ENCODE data around the gene LZTS2.
A peak's percentile ranks its signal among the peaks of the same experiment; 100 is the strongest.

DNA sequence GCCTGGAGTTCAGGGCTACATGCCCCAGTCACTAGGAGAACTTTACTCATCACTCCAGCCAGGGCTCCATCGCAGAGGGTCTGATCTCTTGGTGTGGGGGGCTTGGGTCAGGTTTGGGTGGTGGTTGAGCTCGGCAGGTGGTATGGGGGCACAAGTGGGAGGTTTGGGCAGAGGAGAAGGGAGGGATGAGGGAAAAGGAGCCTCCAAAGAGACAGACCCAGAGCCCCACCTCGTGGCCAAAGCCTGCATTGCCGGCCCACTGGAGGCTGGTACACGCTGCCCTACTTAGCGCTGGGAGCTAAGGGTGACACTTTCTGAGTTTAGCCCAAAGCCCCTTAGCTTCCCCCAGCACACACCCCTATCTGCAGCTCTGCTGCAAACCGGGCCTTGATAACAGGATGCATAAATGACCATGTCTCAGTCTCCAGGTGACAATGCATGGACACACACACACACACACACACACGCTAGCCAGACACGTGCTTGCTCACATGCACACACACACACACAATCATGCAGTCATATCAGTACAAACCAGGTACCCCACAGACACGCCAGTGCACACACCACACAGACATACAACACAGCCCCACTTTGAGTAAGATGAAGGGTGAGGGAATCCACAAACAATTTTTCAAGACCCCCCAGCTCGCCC, 14.7 kb downstream of the LZTS2 start:
- TF ChIP-seq, protein P1, sequence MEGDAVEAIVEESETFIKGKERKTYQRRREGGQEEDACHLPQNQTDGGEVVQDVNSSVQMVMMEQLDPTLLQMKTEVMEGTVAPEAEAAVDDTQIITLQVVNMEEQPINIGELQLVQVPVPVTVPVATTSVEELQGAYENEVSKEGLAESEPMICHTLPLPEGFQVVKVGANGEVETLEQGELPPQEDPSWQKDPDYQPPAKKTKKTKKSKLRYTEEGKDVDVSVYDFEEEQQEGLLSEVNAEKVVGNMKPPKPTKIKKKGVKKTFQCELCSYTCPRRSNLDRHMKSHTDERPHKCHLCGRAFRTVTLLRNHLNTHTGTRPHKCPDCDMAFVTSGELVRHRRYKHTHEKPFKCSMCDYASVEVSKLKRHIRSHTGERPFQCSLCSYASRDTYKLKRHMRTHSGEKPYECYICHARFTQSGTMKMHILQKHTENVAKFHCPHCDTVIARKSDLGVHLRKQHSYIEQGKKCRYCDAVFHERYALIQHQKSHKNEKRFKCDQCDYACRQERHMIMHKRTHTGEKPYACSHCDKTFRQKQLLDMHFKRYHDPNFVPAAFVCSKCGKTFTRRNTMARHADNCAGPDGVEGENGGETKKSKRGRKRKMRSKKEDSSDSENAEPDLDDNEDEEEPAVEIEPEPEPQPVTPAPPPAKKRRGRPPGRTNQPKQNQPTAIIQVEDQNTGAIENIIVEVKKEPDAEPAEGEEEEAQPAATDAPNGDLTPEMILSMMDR (conservative IDR thresholded peaks at IDR 0.05 in 1 of 2, IDR thresholded peaks at IDR 0.05 in 1 of 2; ENCODE audit: extremely low read depth in 1 of 2, insufficient read depth in 1 of 2, low read depth in 1 of 2, low read length in 2 of 2) = peak; percentile 96 to 98
- no peak for TF ChIP-seq EZH2 (IDR thresholded peaks at IDR 0.05; ENCODE audit: borderline replicate concordance, low read length)
